K562 treated with DMSO at 1 percent for 12 hours (cell line): Measurements from ENCODE around the gene ZNF302. TPM values are rescaled to one million over a fixed set of nuclear protein-coding genes. Genes with fewer than 3 reads are reported as not detected.

ENCODE experiments used
- total RNA-seq: library from RNA; unstranded; fragments of 300-600 nt; gene quantifications from 2 replicates; pipeline ENCODE4 v1.2.3, GENCODE V29; 2022; ENCODE audit not compliant: insufficient read depth

ZNF302 gene
- 0.63 and 0.67 TPM in 2 replicates for total RNA-seq

GRCh38 chr19:34677386-34678084 lies at the start of gene ZNF302:
Gene ZNF302 (plus strand): TSS chr19:34677678. CDS start chr19:34678805, 1,127 bp downstream.

GRCh38 chr19:34676697-34677385 lies 637 bp upstream of the ZNF302 start, which contains the start of gene SCGB2B2:
Gene SCGB2B2 (minus strand): TSS chr19:34677159. CDS start chr19:34594563, 82,596 bp downstream.

GRCh38 chr19:34733746-34734536 lies 56.5 kb downstream of the ZNF302 start, which contains the start of gene ZNF181:
Gene ZNF181 (plus strand): TSS chr19:34734243. CDS start chr19:34735038, 795 bp downstream.

Other genes starting within 250 kb of the ZNF302 start
- 109 and 167 TPM in 2 replicates for gene UBA2, start 249.3 kb upstream of the ZNF302 start, total RNA-seq
- gene WTIP, start 195.9 kb upstream of the ZNF302 start, total RNA-seq = 0.10 and 1.4 TPM in 2 replicates
- not detected in 2 replicates for gene SCGB2B2, start 519 bp upstream of the ZNF302 start, total RNA-seq
- 8.1 and 11.1 TPM in 2 replicates for gene ZNF181, start 56.6 kb downstream of the ZNF302 start, total RNA-seq
- gene ZNF599, start 95.5 kb downstream of the ZNF302 start, total RNA-seq = 5.3 and 7.2 TPM in 2 replicates
- 6.7 and 8.4 TPM in 2 replicates for gene ZNF30, start 249.2 kb downstream of the ZNF302 start, total RNA-seq